ENCODE measurements around the gene RTL1.

Gene RTL1

DNA sequence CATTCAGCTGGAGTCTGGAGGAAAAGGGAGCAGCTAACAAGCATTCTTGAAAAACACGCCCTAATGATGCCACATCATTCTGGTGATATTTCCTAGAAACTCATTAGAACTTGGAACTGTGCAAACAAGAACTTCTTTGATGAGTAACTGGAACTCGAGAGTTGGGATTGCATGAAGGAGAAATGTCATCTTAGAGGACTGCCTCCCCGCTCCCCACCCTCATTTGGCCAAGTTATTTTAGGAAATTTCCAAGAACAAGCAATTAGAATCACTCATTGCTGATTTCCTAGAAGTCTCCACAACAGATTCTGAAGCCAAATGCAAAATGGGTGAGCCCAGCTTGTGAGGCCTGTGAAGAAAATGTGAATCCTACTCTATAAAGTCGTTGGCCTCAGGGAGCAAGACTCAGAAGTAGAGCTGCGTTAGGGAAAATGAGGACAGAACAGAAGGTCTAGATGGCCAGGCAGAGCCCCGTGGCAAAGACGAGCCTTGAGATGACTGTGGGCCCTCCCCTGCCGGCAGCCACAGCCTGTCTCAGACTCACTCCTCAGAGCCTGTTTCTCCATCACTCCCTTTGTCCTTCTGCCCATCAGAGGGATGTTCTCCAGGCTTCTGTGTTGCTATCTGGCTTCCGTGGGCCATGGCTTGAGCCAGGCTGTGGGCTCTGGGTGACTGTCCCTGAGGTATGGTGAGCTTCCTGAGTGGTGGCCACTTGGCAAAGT lies 38.4 kb downstream of the RTL1 start:
- no peak for ATAC-seq
- no peak for DNase-seq

DNA sequence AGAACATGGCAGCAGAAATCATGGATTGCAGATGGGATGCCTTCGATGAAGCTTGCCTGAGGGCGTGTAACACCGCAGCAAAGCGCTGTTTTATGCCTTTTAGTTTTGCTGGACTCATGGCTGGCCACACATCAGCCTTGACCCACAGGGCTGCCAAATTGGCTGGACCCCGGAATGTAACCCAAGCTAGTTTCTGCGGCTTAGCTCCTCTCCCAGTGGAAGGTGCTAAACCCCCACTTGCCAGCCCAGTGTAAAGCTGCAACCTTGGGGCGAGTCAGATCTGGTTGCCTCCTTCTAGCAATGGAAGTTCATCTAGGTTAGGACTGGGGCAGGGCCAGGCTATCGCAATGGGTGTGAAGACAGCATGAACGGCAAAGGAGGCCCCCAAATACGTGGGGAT lies 39.3 kb downstream of the RTL1 start:
- ATAC-seq, result no peak
- no peak for DNase-seq

DNA sequence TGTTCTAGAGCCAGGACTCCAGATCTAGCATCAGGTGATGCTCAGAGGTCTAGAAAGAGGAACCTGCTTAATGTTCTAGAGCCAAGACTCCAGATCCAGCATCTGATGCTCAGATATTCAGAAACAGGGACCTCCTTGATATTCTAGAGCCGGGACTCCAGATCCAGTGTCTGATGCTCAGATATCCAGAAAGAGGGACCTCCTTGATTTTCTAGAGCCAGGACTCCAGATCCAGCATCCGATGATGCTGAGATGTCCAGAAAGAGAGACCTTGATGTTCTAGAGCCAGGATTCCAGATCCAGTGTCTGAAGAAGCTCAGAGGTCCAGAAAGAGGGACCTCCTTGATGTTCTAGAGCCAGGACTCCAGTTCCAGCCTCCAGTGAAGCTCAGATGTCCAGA lies 40.7 kb downstream of the RTL1 start:
- no peak for DNase-seq

DNA sequence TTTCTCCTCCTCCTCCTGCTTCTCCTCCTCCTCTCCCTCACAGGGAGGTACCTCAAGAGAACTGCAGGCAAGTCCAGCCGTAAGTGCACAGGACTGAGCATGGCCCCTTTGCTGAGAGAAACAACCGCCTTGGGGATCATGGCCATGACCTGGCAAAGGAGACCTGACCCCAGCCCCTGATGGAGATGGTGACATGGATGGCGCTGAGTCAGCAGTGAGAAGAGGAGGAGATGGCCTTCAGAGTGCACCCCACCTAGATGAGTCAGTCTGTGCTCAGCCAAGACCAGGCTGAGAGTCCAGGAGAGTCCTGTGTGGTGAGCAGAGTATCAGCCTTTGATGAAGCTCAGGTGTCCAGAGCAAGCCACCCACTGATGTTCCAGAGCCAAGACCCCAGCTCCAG lies 41.2 kb downstream of the RTL1 start:
- DNase-seq (no peak), ATAC-seq (no peak)

More for the DNA sequence above, 40.7 kb downstream of the RTL1 start:
- ATAC-seq, result no peak

DNA sequence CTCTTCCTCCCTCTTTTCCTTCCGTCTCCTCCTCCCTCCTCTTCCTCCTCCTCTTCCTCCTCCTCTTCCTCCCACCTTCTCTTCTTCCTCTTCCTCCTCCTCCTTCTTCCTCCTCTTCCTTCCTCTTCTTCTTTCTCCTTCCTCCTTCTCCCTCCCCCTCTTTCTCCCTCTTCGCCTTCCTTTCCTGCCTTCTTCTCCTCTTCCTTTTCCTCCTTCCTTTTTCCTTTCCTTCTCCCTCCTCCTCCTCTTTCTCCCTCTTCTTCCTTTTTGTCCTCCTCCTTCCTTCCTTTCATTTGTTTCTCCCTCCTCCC lies 41.6 kb downstream of the RTL1 start:
- no peak for ATAC-seq
- DNase-seq, result no peak

DNA sequence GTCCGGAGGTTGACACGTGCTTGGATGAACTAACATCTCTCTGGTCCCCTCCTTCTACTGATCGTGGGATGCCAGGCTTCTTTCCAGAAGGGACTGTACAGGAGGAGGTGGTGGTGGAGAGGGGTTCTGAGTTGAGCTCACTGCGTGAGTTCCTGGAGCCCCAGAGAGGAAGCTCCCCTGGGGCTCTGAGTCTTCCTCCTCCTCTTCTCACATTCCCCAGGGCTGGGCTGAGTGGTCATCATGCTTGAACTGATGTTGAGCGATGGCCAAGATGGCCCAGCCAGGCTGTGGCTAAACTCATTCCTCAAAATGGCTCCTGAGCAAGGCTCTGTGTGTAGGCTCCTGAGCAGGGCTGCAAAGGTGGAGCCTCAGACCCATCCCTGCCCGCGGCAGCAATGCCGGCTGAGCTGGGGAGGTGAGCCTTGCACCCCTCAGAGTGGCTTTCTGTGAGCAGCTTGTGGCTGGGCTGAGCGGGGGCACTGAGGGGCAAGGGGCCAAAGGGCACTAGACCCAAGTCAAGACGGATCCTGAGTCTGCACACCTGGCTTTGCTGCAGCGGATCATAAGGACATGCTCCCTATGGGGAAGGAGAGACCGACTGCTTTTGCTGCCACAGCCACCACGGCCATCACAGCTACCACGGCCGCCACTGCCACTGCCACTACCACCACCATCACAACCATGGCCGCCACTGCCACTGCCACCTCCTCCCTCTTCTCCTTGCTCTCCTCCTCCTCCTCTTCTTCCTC lies 42.2 kb downstream of the RTL1 start:
- DNase-seq (no peak), ATAC-seq (no peak)

DNA sequence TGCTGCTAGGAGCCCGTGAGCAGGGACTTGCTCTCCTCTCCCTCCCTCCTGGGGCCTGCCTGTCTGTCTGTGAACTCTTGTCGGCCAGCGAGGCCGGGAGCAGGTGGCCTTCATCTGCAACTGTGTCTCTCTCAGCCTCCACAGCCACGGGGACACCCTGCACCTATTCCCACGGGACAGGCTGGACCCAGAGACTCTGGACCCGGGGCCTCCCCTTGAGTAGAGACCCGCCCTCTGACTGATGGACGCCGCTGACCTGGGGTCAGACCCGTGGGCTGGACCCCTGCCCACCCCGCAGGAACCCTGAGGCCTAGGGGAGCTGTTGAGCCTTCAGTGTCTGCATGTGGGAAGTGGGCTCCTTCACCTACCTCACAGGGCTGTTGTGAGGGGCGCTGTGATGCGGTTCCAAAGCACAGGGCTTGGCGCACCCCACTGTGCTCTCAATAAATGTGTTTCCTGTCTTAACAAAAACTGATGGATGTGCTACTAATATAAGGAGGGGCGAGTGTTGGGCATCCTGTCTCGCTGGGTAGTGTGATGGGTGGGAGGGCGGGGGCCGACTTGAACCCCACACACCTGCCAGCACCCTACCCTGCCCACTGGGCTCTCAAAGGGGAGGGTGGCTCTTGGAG lies 42.9 kb downstream of the RTL1 start:
- DNase-seq (no peak), ATAC-seq (no peak)

DNA sequence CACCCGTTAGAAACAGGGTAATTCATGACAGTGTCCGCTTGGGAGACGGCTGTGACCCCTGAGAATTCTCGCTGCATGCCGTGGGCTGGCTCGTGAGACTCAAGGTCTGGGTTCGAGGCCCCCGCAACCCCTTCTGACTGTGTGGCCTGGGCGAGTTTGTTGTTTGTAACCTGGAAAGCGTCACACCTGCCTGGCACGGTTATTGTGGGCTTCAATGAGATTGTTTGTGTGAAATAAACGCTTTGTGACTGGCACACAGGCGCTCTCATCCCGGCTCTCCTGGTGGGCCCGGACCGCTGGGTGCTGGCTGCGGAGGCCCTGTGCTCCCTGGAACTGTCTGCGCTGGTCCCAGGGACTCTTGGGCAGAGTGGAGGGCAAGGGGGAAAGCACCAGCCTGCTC lies 43.7 kb downstream of the RTL1 start:
- no peak for ATAC-seq
- DNase-seq, result no peak

DNA sequence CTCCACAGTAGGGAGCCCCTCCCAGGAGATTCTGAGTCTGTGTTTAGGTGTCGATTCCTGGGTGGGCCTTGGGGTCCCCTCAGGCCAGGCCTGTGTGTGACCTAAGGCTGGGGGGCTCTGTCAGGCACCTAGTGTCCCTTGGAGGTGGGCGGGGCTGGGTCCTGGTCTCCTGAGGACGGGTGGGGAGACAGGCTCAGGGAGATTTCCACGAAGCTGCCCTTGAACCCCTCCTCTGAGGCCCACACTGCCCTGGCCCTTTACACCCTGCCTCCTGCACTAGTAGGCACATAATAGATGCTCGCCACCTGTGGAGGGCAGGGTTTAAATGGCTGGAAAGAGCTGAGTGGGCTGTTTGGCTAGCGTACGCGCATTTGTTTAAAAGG lies 44.7 kb downstream of the RTL1 start:
- ATAC-seq (no peak), DNase-seq (no peak)

DNA sequence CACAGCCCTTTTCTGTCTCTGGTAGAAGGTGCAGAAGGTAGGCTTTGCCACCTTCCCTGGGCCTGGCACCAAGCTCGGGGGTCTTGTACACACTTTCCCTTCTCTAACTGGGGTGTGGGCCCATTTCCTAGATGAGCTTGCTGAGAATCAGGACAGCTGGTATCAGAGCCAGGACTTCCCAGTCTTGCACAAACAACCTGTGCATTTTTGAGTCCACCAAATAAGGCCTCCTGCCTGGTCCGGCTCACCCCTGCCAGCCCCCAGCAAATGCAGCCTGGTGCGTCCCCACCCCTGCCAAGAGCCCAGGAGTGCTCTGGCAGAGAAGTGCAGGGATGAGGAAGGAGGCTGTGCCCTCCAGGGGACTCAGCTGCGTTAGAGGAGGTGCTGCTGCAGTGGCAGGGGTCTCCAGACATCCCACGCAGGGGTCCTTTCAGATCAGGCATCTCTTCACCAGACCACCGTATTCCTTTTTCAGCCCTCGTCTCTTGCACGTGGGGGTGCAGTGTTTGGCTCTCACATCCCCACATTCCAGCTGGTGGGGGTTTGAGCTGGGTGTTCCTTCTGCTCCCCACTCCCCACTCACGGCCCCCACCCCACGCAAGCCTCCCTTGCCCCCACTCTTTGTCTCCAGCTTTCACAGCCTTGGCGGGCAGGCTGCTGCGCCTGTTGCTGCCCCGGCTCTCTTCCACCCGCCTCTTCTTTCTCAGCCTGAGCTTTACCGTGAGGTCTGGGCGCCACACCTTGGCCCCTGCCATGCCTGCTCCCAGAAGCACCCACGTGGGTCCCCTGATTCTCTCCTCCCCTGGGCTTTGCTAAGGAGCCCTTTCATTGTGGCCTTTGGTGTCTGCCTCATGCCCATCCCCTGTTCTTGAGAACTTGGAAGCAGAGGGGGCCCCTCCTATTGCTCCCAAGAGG lies 45.3 kb downstream of the RTL1 start:
- ATAC-seq (no peak), DNase-seq (no peak)

DNA sequence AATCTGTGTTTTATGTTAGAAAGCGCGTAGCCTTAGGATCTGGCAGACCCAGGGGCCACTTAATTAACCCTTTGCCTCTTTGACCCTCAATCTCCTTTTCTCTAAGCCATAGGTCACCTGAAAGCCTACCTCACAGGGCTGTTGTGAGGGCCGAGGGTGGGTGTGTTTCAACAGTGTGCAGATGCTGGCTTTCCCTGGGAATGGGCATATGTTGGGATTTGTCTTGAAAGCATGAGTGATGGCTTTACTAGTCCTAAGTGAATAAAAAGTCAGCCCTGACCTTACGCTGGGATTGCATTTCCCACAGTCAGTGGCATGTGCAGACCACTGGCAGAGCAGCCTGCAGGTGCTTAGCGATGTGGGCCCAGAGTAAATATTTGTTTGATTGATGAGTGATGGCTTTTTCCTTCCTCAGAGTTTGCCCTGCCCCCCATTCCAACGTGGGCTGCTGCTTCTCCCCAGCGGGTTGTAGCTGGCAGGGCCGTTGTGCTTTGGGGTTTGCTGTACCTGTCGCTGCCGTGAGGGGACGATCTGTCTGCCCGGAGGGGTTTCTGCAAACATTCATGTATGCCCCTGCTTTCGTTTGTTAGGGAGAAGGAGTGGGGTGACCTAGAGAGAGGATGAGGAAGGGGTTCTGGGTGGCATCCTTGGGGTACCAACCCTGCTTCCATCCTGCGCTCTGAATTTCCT lies 46.1 kb downstream of the RTL1 start:
- DNase-seq (no peak), ATAC-seq (no peak)

DNA sequence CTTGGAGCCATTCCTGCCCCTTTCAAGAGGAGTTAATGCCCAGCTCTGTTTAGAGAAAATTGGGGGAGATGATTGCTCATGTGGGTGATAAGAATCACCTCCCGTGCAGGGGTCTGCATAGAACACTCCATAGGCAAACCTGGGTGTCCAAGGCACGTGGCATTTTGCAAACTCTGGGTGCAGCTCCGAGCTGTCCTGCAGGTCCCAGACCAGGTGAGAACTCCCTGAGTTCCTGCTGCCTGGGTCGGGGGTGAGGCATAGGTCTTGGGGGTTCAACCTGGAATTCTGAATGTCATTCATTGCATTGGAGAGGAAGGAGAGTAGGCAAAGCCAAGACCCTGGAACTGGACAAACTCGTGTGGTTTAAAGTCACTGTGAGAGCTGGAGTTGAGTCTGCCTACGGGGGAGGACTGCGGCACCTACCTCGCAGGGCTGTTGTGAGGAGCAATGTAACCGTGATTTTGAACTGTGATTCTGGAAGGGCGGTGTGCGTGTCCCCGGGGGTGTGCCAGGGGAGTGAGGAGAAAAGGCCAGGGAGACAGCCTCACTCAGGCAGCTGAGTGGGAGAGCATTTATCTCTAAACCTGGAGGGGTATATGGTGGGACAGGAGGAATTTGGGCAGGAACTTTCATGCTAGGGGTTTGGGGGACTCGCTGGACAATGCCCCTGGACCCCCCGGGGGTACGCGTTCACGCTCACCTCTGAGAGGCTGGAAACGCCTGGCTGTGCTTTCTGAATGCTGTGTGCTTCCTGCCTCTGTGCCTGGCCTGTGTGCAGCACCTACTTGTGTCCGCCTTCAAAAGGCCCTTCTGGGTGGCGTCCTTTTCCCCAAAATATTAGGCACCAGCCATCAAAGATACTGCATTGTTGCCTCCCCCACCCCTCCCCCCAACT lies 47.2 kb downstream of the RTL1 start:
- no peak for ATAC-seq
- DNase-seq, result no peak

DNA sequence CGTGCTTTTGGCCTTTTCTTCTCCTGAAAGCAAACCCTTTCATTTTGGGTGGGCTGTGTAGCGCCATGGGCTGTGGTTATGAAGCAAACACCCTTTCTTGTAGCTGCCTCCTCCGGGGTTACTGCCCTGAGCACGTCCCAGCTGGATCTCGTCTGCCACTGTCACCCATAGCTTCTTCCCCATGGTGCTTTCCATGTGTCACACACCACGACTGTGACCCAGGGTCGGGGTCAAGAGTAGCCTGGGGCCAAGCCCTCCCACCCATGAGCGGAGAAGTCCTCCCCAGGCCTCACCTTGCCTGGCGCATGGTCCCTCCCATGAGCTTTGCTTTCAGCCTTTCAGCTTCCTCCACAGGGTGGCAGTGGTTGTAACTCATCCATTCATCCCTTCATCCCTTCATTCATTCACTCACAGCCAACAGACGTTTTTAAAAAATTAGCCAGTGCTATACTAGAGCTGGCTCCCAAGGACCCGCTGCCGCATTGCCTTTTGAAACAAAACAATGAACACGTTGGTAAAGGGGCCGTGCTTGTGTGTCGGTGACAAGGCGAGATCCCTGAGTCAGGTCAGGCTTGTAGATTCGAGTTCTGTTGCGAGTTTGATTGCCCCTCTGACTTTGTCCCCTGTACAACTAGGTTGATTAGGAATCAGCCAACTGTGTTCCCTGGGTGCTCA lies 48.1 kb downstream of the RTL1 start:
- no peak for ATAC-seq
- no peak for DNase-seq

DNA sequence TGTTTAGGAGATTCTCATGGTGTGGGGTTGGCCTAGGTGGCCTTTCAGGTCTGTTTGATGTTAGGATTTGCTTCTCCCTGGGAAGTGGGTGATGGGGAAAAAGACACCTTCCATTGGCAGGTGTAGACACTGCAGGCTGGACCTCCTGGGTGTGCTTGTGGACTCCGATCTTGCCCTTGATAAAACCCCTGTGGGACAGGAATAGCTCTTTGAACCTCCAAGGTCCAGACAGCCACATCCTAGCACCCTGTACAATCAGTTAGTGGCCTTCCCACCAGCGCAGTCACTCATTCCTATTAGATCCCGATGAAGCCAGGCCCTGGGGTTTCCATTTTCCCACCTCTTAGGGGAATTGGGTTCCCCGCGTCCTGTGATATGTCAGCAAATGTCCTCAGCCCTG lies 49.1 kb downstream of the RTL1 start:
- ATAC-seq, result no peak
- no peak for DNase-seq

DNA sequence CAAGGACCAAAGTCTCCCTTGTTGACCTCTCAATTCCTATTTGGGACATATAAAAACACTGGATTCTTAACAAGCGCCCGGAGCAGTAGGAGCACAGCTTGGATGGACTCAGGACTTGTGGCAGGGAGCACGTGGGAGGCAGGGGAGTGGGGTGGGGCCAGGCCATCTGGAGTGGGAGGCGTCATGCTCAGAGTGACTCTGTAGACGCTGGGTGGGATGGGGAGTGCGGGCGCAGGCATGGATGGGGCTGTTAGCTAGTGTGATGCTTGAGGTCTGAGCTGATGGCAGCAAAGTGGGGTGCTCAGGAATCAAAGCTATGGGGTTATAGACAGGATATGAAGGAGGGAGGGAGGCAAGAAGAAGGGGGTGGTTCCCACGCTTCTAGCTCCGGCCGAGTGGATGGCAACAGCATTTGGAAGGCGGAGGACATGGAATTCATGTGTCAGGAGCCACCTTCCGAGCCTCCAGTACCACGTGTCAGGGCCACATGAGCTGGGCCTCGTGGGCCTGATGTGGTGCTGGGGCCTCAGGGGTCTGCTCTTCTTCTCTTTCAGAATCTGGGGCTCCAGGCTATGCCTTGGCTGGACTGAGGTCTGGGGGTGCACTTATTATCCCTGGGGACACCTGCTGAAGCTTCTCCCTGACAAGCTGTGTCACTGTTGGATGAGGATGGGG lies 51.4 kb downstream of the RTL1 start:
- ATAC-seq (no peak), DNase-seq (no peak)

DNA sequence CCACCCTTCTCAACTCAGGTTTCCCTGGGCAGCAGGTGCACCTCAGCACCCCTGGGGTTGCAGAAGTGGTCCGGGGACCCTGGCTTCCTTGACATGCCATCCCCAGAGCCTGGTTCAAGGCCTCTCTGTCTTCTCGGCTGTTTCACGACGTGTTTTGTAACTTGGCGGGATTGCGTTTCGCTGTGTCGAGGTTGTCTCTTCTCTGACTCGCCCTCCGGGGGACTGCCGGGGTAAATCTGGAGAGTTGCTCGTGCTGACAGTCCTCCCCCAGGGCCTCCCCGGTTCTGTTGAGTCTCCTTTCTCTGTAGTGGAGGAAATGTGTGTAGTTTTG lies 52.0 kb downstream of the RTL1 start:
- no peak for ATAC-seq

DNA sequence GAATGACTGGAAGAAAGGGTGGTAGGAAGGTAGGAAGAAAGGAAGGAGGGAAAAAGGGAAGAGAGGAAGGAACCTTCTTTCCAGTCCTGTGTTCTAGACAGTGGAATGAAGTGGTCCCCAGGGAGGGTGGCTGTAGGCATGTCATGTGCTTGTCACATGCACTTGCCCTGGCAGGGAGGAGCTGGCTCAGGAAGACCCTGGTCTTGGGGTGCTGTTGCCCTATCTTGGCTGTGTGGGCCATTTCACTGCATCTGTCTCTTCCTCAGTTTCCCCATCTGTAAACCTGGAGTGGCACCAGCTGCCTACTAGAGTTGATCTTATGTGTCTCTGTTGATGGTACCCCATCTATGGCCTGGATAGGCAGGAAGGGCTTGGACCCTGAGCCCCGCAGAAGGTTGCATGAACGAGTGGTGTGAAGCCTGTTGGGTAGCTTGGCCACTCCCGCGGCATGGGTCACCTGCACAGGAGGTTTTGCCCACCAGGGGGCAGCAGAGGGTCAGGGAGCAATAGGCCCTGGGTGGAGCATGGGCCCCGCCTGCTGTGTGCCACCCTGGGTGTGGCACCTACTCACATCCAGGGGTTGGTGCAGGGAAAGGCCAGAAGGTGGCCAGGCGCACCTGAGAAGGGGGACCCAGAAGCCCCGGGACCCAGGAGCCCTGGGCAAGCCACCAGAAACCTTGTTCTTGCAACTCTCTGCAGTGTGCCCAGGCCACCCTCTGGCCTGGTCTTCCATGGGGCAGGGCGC lies 52.5 kb downstream of the RTL1 start:
- peak; percentile 83 for ATAC-seq
- DNase-seq, result peak; percentile 87

More for the DNA sequence above, 52.0 kb downstream of the RTL1 start:
- DNase-seq, result no peak

DNA sequence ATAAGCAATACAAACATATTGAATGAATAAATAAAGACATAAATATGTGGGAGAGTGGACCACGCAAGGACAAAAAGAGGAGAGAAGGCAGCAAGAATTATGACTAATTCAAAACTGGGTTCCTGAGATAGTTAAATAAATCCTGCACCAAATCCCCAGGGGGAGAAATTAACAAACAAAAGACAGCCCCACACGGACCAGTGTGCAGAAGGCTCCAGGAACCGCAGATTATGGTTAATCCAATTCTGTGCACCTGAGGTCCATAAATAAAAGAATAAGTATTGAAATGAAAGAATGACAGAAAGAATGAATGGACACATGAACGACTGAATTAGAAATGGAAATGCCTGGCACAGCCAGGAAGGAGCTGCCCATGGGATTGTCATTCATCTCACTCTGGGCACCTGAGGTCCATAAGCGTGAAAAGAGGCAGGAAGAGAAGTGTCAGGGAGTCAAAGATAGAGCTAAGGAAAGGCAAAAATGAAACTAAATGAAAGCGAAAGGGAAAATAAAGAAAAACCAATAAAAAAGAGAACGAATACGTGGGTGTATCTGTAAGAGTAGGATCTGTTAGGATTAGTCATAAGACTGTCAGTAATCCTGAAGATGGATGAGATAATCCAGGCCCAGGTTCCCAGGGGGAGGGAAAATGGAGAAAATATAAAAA lies 54.3 kb downstream of the RTL1 start:
- no peak for ATAC-seq
- DNase-seq, result no peak

All from stimulated activated naive CD8-positive, alpha-beta T cell treated with anti-CD3 and anti-CD28 coated beads, Interleukin-15, Interleukin-2, amounts not matched to agents 100 U/mL and 50 U/mL, for 24 hours (primary cell).